Measurements from ENCODE around the gene FUBP3. TPM values are rescaled to one million over a fixed set of nuclear protein-coding genes. Genes with fewer than 3 reads are reported as not detected.

Gene FUBP3
- total RNA-seq, 1 experiment from 2014 or later = 73.7 TPM

GRCh38 chr9:130589754-130590153, 10.4 kb downstream of the FUBP3 start:
- H3K9me3 ChIP-seq (ENCODE audit: control insufficient read depth in 1 of 2, insufficient read depth in 1 of 2, low read depth in 1 of 2, low read length in 2 of 2) = no peaks in the 10 kb centered on the region
- no peak overlapping the region for H3K9ac ChIP-seq (ENCODE audit: low read length)
- H4K20me1 ChIP-seq (ENCODE audit: insufficient read depth) = peaks cover 8% of the 10 kb centered on the region; the same call in 1 of the 2 replicates
- H3K4me2 ChIP-seq (ENCODE audit: low read length) = no peak overlapping the region
- TF ChIP-seq SRF (IDR thresholded peaks at IDR 0.05; ENCODE audit: low read depth) = no peak
- TF ChIP-seq CEBPB (IDR thresholded peaks at IDR 0.05; ENCODE audit: low read depth) = no peak
- no peak for TF ChIP-seq RAD21 (IDR thresholded peaks at IDR 0.05; ENCODE audit: low read depth)
- no peak for TF ChIP-seq EGR1 (IDR thresholded peaks at IDR 0.05; ENCODE audit: low read depth)
- TF ChIP-seq REST (IDR thresholded peaks at IDR 0.05; ENCODE audit: low read depth) = no peak
- TF ChIP-seq SIN3A (IDR thresholded peaks at IDR 0.05; ENCODE audit: low read depth) = no peak
- TF ChIP-seq, protein P1, sequence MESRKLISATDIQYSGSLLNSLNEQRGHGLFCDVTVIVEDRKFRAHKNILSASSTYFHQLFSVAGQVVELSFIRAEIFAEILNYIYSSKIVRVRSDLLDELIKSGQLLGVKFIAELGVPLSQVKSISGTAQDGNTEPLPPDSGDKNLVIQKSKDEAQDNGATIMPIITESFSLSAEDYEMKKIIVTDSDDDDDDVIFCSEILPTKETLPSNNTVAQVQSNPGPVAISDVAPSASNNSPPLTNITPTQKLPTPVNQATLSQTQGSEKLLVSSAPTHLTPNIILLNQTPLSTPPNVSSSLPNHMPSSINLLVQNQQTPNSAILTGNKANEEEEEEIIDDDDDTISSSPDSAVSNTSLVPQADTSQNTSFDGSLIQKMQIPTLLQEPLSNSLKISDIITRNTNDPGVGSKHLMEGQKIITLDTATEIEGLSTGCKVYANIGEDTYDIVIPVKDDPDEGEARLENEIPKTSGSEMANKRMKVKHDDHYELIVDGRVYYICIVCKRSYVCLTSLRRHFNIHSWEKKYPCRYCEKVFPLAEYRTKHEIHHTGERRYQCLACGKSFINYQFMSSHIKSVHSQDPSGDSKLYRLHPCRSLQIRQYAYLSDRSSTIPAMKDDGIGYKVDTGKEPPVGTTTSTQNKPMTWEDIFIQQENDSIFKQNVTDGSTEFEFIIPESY (IDR thresholded peaks at IDR 0.05; ENCODE audit: extremely low read depth, insufficient replicate concordance, low read length) = no peak
- no peak for TF ChIP-seq POLR2AphosphoS5 (IDR thresholded peaks at IDR 0.05; ENCODE audit: low read depth, low read length)
- no peak for TF ChIP-seq POLR2A (IDR thresholded peaks at IDR 0.05; ENCODE audit: borderline replicate concordance, extremely low read depth, insufficient read depth, insufficient read length)
- TF ChIP-seq JUND (IDR thresholded peaks at IDR 0.05) = no peak
- no peak for TF ChIP-seq TCF7L2 (IDR thresholded peaks at IDR 0.05; ENCODE audit: borderline replicate concordance, extremely low read depth, insufficient read depth, insufficient read length)
- TF ChIP-seq ZFX (IDR thresholded peaks at IDR 0.05) = no peak
- TF ChIP-seq YY1 (IDR thresholded peaks at IDR 0.05; ENCODE audit: extremely low read depth, insufficient replicate concordance, low read depth, low read length) = no peak
- TF ChIP-seq MAX (IDR thresholded peaks at IDR 0.05) = no peak
- TF ChIP-seq FOSL1 (IDR thresholded peaks at IDR 0.05; ENCODE audit: low read depth) = no peak
- TF ChIP-seq ATF3 (IDR thresholded peaks at IDR 0.05) = no peak
- H3K79me2 ChIP-seq (ENCODE audit: insufficient read depth, low read length) = peaks cover 95% of the 10 kb centered on the region
- CTCF ChIA-PET = no interaction called here
- no peak overlapping the region for H2AFZ ChIP-seq (ENCODE audit: low read depth, low read length, poor library complexity, severe bottlenecking)
- H3K4me1 ChIP-seq (ENCODE audit: control insufficient read depth in 1 of 2, insufficient read depth in 2 of 2, low read length in 2 of 2) = no peaks in the 10 kb centered on the region
- BruUV-seq (replicated peaks) = no TSS peak
- POLR2A ChIA-PET = no interaction called here
- RAD21 ChIA-PET (ENCODE audit: low non-redundant PET in 1 of 2, low total read pairs in 2 of 2, uncharacterized antibody in 2 of 2, unreplicated experiment in 2 of 2) = no interaction called here
- H3K36me3 ChIP-seq (ENCODE audit: control insufficient read depth in 1 of 2, insufficient read depth in 2 of 2, low read length in 2 of 2) = no peaks in the 10 kb centered on the region; a peak in 1 of 4 replicates
- no peak overlapping the region for H3K27ac ChIP-seq (ENCODE audit: low read depth, low read length)
- no peaks in the 10 kb centered on the region for H3K9me2 ChIP-seq (ENCODE audit: insufficient read depth)
- H3K27me3 ChIP-seq (ENCODE audit: insufficient read depth, low read length) = no peaks in the 10 kb centered on the region
- DNase-seq (ENCODE audit: low read depth, low spot score) (no peak), ATAC-seq (no peak)
- intact Hi-C loops (cut with micrococcal nuclease) = no loop called here
- no peak overlapping the region for H3K4me3 ChIP-seq (replicated peaks in 1 of 2; ENCODE audit: low read depth in 1 of 2, low read length in 2 of 2)

Data from HCT116 (cell line).